Epithelial cell of proximal tubule (primary cell): ENCODE results near the gene MAGI3. TPM values are rescaled to one million over a fixed set of nuclear protein-coding genes. Genes with fewer than 3 reads are reported as not detected.

Experiments
- DNase-seq: peaks from one replicate; pipeline ENCODE4 v3.0.0-alpha.2; 2011; ENCODE audit warnings: low read depth
- H3K4me3 ChIP-seq: 2 replicates; pipeline ENCODE4 v1.5.1; 2011; ENCODE audit warnings: low read depth, mild to moderate bottlenecking, low read length
- CTCF ChIP-seq: conservative IDR thresholded peaks from 2 replicates; pipeline ENCODE4 v1.5.1; 2012; ENCODE audit warnings: low read depth, mild to moderate bottlenecking, low read length
- total RNA-seq: library from RNA; depleted of rRNA; stranded (reverse); fragments of >200 nt; gene quantifications from 2 replicates; pipeline ENCODE4 v1.2.3, GENCODE V29; 2015

Gene MAGI3
- total RNA-seq, 1 donor from 2014 or later, result 7.0 TPM

GRCh38 chr1:113617438-113618141 lies 227.3 kb downstream of the MAGI3 start:
- no peak for DNase-seq
- no peak overlapping the region for H3K4me3 ChIP-seq
- no peak for TF ChIP-seq CTCF

DNA sequence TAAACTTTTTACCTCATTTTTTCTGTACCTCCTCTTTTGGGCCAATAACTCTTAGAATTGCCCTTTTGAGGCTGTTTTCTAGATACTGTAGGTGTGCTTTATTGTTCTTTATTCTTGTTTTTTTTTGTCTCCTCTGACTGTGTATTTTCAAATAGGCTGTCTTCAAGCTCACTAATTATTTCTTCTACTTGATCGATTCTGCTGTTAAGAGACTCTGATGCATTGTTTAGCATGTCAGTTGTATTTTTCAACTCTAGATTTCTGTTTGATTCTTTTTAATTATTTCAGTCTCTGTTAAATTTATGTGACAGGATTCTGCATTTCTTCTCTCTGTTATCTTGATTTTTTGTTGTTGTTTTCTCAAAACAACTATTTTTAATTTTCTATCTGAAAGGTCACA lies 238.7 kb downstream of the MAGI3 start:
- no peak for DNase-seq
- no peak for TF ChIP-seq CTCF
- no peak overlapping the region for H3K4me3 ChIP-seq

- TF ChIP-seq CTCF, result no peak
- DNase-seq, result no peak
- H3K4me3 ChIP-seq, result no peak overlapping the region
These were observed 240.3 kb downstream of the MAGI3 start for GRCh38 chr1:113630340-113631327.

GRCh38 chr1:113641396-113641795 lies 251.1 kb downstream of the MAGI3 start:
- no peak for DNase-seq
- no peak for TF ChIP-seq CTCF
- H3K4me3 ChIP-seq, result no peak overlapping the region

DNA sequence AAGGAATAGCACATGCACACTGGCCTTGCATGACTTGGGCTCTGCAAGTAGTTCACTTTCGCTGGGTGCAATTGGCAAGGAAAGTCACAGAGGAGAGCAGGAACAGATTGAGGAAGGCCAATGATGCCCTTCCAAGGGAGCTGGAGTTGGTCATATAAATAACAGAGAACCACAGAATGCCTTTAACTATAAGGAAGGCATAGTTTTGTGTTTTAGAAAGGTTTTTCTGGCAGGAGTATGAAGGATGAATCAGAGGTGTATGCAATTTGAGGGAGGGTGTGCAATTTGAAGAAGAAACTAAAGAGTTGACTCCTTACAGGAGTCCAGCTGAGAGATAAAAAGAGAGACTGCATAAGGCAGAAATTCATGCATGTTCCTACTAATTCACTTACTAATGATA lies 256.8 kb downstream of the MAGI3 start:
- no peak for DNase-seq
- H3K4me3 ChIP-seq, result no peak overlapping the region
- no peak for TF ChIP-seq CTCF

DNA sequence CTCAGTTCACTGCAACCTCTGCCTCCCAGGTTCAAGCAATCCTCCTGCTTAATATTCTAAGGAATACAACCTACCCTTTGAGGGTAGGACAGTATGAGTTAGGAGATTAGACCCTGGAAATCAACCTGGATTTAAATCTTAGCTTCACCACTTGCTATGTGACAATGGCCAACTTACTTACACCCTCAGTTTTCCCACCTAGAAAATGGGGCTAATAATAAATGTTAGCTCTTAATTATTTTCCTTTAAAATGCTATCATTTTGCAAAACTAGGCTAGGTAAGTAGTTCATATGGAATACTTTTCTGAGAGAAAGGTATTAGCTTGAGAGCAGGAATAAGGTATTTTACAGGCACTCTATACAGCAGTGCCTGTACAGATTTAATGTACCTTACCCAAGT lies 258.2 kb downstream of the MAGI3 start:
- no peak for DNase-seq
- no peak for TF ChIP-seq CTCF
- H3K4me3 ChIP-seq, result no peak overlapping the region
